Heart left ventricle (tissue), 13 donors: ENCODE results near the gene EFNA2.

Source experiments
- POLR2A ChIP-seq, 2 donors: fragments of 450-650 bp; IDR thresholded peaks; one replicate each; pipeline ENCODE4 v1.6.1; 2017; ENCODE audit warnings: antibody characterized with exemption in 2 of 2, mild to moderate bottlenecking in 2 of 2, moderate library complexity in 2 of 2
- TF ChIP-seq, protein P1 (sequence below), 12 donors: fragments of 200-600 bp; sonication (generic) in 4 of 12; IDR thresholded peaks; one replicate each; pipeline versions ENCODE4 v1.5.0 to v1.8.0; 2018 to 2022; ENCODE audit warnings: antibody characterized with exemption in 12 of 12, mild to moderate bottlenecking in 5 of 12
- donor health status: ischemic (EF 13 %, LVEDD 7.1; RV severe dilation, severe dysfunction).
- donor health status: DM: no; HTN: yes; CAD: no.
- donor health status: DM: no; HTN: no; CAD: no.
- donor health status: ischemic (EF 25% LVEDD 6.9; RV normal size, moderate dysfunction).
- donor health status: ischemic (EF 25% LVEDD 5.7; RV mildly dilated, moderate dysfunction).
- donor health status: ischemic (EF 35%, LVEDD 5.7; RV mildly dilated, moderate dysfunction).
- donor health status: nonischemic (EF 11% LVEDD 7.7; RV severe dilation, severe dysfunction).
- donor health status: DM: yes; HTN: yes; CAD: no.
- donor health status: PGD.
- donor health status: ischemic (EF 29% LVEDD 5.4; RV normal size, mild dysfunction).
- donor health status: nonischemic (EF 23%, LVEDD 6.1; RV moderate dilation, normal function).

- TF ChIP-seq POLR2A (IDR thresholded peaks at IDR 0.05) = no peak
- TF ChIP-seq, protein P1, sequence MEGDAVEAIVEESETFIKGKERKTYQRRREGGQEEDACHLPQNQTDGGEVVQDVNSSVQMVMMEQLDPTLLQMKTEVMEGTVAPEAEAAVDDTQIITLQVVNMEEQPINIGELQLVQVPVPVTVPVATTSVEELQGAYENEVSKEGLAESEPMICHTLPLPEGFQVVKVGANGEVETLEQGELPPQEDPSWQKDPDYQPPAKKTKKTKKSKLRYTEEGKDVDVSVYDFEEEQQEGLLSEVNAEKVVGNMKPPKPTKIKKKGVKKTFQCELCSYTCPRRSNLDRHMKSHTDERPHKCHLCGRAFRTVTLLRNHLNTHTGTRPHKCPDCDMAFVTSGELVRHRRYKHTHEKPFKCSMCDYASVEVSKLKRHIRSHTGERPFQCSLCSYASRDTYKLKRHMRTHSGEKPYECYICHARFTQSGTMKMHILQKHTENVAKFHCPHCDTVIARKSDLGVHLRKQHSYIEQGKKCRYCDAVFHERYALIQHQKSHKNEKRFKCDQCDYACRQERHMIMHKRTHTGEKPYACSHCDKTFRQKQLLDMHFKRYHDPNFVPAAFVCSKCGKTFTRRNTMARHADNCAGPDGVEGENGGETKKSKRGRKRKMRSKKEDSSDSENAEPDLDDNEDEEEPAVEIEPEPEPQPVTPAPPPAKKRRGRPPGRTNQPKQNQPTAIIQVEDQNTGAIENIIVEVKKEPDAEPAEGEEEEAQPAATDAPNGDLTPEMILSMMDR (IDR thresholded peaks at IDR 0.05) = no peak
These were observed 25.6 kb upstream of the EFNA2 start for GRCh38 chr19:1259876-1260748.
